Fibroblast of skin of back (primary cell): ENCODE measurements around the gene DNAJA3. TPM values are rescaled to one million over a fixed set of nuclear protein-coding genes. Genes with fewer than 3 reads are reported as not detected.

Experiments used
- DNase-seq: peaks from one replicate; pipeline ENCODE4 v3.0.0-alpha.2; 2013
- polyA plus RNA-seq, 2 experiments: library from polyadenylated mRNA; unstranded; fragments of 120-200 nt; gene quantifications; one replicate each; pipeline ENCODE4 v1.2.1, GENCODE V29; 2013; ENCODE audit not compliant: insufficient read length in 2 of 2

DNAJA3 gene
- polyA plus RNA-seq (2013, experiment 1 of 2; ENCODE audit: insufficient read length): 35.5 TPM
- 21.9 TPM for polyA plus RNA-seq (2013, experiment 2 of 2; ENCODE audit: insufficient read length)

DNA sequence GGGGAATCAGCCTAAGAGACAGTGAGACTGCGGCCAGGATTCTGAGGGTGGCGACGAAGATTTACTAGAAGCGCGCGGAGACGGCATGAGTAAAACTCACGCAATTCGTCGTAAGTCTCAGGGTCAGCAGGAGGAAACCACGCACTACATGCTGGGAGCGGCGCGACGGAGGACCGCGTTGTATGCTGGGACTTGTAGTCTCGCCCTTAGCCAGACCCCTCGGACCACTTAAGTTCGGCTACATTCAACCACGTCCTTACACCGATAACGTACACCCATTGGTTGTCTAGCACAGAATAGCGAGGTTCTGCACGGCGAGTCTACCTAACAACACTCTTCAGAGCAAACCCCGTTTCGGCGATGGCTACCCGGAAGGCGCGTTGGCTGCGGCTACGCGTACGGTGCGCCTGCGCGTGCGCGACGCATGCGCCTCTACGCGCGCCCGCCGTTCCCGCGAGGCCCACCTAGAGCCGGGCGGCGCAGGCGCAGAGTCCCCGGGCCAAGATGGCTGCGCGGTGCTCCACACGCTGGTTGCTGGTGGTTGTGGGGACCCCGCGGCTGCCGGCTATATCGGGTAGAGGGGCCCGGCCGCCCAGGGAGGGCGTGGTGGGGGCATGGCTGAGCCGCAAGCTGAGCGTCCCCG is at the start of gene DNAJA3:
Gene DNAJA3 (plus strand): TSS at position 491 of the 643 bp plus-strand sequence. CDS start 14 bp downstream, at position 505.
- peak; percentile 95 for DNase-seq

GRCh38 chr16:4376126-4376892 is 49.4 kb upstream of the DNAJA3 start:
- DNase-seq: peak; percentile 75

DNA sequence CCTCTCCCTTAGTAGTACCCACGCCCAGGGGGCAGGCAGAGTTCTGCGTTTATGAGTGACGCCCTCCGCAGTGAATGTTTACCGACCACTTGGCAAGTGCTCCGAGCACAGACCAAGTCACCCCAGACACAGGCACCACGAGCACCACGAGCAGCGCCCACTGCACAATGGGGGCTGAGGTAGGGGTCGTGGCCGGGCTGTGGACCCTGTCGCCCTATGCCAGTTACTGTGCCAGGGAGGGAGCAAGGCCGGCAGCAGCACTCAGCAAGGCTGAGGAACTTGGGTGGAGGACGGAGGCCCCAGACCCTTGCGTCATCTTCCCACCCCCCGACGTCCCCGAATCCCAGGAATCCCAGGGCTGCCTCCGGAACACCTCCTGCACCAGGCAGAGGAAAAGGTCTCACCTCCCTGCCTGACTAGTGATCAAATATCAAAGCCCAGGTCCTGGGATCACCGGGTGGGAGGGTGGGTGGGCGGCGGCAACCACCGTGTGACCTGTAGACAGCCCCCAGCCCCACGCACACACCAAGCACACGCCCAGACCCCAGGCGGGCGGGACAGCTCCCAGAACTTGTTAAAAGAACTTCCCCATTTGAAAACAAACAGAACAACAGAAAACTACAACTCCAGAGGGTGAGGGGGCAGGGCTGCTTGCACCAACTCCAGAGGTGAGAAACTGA is 48.6 kb upstream of the DNAJA3 start:
- no peak for DNase-seq

DNA sequence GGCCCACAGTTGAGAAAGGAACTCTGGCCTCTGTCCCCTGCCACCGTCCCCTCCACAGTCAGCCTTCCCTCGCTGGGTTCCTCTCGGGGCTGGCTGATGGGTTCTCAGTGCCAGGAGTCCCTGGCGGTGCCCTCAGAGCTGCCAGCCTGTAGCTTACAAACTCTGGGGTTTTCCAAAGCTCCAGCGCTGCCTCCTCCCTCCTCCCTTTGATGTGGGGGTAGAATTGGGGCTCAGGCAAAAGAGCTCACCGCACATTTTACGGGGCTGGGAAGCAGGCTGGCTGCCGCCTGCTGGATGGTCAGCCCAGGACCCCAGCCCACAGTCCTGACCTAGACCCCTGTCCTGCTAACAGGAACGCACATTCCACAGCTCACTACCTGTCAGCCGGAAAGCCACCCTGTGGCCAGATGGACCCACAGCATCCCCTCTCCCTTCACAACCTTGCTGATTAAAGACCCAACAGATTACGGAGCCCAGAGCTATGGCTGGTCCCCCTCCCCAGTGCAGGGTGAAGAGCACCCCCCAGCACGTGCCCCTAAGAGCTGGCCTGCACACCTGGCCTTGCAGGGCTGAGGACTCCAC is 48.0 kb upstream of the DNAJA3 start:
- DNase-seq: no peak

DNA sequence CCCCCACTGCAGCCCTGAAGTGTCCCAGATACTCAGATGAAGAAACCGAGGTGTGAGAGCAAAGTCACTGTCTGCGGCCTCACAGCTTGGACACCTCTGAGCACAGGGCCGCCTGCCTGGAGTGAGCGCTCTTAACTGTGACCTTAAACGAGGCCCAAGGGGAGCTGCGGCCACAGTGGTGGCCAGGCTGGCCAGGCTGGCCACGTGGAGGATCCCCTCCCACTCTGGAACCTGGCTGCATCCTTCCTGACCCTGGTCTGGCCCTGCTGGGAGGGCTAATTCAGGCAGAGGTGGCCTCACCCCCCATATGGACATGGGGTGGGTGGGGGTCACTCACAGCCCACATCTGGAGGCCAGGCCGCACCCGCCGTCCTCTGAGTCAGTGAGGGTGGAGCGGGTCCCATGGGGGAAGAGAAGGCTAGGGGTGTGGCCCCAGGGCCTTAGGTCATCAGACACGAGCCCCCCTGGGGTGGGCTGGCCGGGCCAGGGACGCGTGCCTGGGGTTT is 47.5 kb upstream of the DNAJA3 start:
- DNase-seq: peak; percentile 64

GRCh38 chr16:4378999-4379690 is 46.5 kb upstream of the DNAJA3 start:
- no peak for DNase-seq

- DNase-seq: no peak
Observed at GRCh38 chr16:4380119-4381063, 45.3 kb upstream of the DNAJA3 start.

DNA sequence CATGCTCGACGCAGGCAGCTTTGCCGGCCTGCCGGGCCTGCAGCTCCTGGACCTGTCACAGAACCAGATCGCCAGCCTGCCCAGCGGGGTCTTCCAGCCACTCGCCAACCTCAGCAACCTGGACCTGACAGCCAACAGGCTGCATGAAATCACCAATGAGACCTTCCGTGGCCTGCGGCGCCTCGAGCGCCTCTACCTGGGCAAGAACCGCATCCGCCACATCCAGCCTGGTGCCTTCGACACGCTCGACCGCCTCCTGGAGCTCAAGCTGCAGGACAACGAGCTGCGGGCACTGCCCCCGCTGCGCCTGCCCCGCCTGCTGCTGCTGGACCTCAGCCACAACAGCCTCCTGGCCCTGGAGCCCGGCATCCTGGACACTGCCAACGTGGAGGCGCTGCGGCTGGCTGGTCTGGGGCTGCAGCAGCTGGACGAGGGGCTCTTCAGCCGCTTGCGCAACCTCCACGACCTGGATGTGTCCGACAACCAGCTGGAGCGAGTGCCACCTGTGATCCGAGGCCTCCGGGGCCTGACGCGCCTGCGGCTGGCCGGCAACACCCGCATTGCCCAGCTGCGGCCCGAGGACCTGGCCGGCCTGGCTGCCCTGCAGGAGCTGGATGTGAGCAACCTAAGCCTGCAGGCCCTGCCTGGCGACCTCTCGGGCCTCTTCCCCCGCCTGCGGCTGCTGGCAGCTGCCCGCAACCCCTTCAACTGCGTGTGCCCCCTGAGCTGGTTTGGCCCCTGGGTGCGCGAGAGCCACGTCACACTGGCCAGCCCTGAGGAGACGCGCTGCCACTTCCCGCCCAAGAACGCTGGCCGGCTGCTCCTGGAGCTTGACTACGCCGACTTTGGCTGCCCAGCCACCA is 44.4 kb upstream of the DNAJA3 start:
- no peak for DNase-seq

DNA sequence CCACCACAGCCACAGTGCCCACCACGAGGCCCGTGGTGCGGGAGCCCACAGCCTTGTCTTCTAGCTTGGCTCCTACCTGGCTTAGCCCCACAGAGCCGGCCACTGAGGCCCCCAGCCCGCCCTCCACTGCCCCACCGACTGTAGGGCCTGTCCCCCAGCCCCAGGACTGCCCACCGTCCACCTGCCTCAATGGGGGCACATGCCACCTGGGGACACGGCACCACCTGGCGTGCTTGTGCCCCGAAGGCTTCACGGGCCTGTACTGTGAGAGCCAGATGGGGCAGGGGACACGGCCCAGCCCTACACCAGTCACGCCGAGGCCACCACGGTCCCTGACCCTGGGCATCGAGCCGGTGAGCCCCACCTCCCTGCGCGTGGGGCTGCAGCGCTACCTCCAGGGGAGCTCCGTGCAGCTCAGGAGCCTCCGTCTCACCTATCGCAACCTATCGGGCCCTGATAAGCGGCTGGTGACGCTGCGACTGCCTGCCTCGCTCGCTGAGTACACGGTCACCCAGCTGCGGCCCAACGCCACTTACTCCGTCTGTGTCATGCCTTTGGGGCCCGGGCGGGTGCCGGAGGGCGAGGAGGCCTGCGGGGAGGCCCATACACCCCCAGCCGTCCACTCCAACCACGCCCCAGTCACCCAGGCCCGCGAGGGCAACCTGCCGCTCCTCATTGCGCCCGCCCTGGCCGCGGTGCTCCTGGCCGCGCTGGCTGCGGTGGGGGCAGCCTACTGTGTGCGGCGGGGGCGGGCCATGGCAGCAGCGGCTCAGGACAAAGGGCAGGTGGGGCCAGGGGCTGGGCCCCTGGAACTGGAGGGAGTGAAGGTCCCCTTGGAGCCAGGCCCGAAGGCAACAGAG is 43.5 kb upstream of the DNAJA3 start:
- DNase-seq: no peak

GRCh38 chr16:4382795-4383357 is 42.8 kb upstream of the DNAJA3 start:
- DNase-seq: no peak

- DNase-seq: no peak
Observed at GRCh38 chr16:4383591-4384444, 41.9 kb upstream of the DNAJA3 start.

DNA sequence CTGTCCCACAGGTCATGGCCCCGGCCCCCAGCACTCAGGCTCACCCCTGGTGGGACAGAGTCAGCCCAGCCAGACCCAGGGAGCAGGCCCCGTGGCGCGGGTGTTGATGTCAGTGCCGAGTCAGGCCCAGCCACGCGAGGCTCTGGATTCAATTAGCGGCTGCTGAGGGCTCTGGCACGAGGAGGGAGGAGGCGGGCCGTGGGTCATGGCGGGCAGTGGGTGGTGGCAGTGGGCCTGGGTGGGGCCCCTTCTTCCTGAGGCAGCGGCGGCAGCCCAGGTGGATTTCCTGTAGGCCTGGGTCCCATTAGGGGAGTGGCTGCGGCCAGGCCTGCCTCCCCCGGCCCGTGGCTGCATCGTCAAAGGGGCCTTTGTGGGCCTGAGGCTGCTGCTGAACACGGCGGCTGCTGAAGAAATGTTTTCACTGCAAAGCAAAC is 41.1 kb upstream of the DNAJA3 start:
- DNase-seq: peak; percentile 75

- no peak for DNase-seq
Observed at GRCh38 chr16:4385066-4385788, 40.4 kb upstream of the DNAJA3 start.

DNA sequence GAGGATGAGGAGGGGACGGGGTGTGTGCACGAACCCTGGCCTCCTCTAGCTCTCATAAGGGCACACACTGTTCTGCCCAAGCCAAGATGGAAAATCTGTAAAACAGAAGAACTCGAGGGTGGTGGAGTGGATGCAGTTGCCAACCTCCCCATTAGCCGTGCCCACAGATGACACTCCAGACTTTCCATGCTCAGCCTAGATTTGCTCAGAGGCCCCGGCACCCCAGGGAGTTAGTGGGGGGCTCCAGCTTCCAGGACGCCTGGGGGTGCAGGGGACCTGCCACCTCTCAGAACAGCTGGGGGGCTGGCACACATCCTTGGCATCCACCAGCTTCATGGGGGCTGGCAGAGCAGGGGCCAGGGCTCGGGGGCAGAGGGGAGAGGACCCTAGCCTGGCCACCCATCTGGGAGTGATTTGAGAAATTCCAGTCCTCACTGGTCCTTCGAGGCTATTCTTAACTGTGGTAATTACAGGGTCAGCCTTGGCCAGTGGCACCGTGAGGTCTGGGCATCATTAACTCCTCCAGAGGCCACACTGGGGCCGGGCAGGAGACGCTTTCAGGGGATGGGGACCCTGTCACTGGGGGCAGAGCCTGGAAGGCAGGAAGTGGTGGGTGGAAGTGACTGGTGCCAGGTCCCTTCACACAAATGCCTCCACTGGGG is 39.7 kb upstream of the DNAJA3 start:
- DNase-seq: no peak

GRCh38 chr16:4386451-4386805 is 39.2 kb upstream of the DNAJA3 start:
- DNase-seq: peak; percentile 66

- peak; percentile 56 for DNase-seq
Observed at GRCh38 chr16:4386951-4387565, 38.6 kb upstream of the DNAJA3 start.
